Left lung (tissue), 10 donors: Measurements from ENCODE around the gene STK16. TPM values are rescaled to one million over a fixed set of nuclear protein-coding genes. Genes with fewer than 3 reads are reported as not detected.
A peak's percentile ranks its signal among the peaks of the same experiment; 100 is the strongest.
"Not testable (repeated sequence)": the region's sequence is repeated elsewhere in the genome, so short reads cannot be mapped to it uniquely, and the experiment has no call there.

ENCODE experiments used
- ATAC-seq: fragments of 200-7000 bp; cut with Tn5 transposase; one replicate; pipeline ENCODE4 v1.9.1; 2020; ENCODE audit warnings: moderate library complexity
- DNase-seq, 4 donors: peaks; one replicate each; pipeline ENCODE4 v3.0.0-alpha.2; 2013 to 2020
- H3K27ac ChIP-seq, 2 donors: fragments of 200-600 bp; sonication (generic) in 1 of 2; one replicate each; pipeline versions ENCODE4 v1.5.0 to v1.8.0; 2020 to 2021
- H3K27me3 ChIP-seq, 2 donors: fragments of 200-600 bp; sonication (generic) in 1 of 2; one replicate each; pipeline versions ENCODE4 v1.5.0 to v1.8.0; 2020 to 2021
- H3K36me3 ChIP-seq, 2 donors: fragments of 200-600 bp; sonication (generic) in 1 of 2; one replicate each; pipeline versions ENCODE4 v1.5.0 to v1.8.0; 2020 to 2021
- H3K4me1 ChIP-seq, 2 donors: fragments of 200-600 bp; one replicate each; pipeline ENCODE4 v1.8.0; 2021
- H3K4me3 ChIP-seq, 2 donors: fragments of 200-600 bp; sonication (generic) in 1 of 2; one replicate each; pipeline versions ENCODE4 v1.5.0 to v1.8.0; 2020 to 2021; ENCODE audit warnings: mild to moderate bottlenecking in 1 of 2
- H3K9me3 ChIP-seq, 2 donors: fragments of 200-600 bp; sonication (generic) in 1 of 2; one replicate each; pipeline versions ENCODE4 v1.5.0 to v1.8.0; 2020 to 2021
- intact Hi-C, 2 donors: fragments of 100-400 bp; cut with DNase I; formaldehyde crosslinking; loops; one replicate each; pipeline versions ENCODE4 v1.11.2 to v1.14.2; 2022
- polyA plus RNA-seq, 6 donors: library from polyadenylated mRNA; unstranded; fragments of 120-200 nt; gene quantifications; one replicate each; pipeline ENCODE4 v1.2.1, GENCODE V29; 2013; ENCODE audit not compliant: insufficient read length in 6 of 6
- total RNA-seq, 2 donors: library from RNA; stranded (reverse); fragmentation: NEBNext Ultra II Directional; extraction: Animal tissue kit (Norgen Biotek cat#: 25700); gene quantifications; one replicate each; pipeline ENCODE4 v1.2.1, GENCODE V29; 2021
- TF ChIP-seq, protein P1 (sequence below), 2 donors: fragments of 200-600 bp; sonication (generic) in 1 of 2; IDR thresholded peaks; one replicate each; pipeline versions ENCODE4 v1.5.0 to v1.8.0; 2021; ENCODE audit warnings: antibody characterized with exemption in 2 of 2
- donor health status: DM: no; HTN: yes; CAD: no.
- donor health status: DM: no; HTN: no; CAD: no.

Gene STK16
- total and polyA plus RNA-seq, 8 donors: 23.9 to 35.6 (median 33.1) TPM

DNA sequence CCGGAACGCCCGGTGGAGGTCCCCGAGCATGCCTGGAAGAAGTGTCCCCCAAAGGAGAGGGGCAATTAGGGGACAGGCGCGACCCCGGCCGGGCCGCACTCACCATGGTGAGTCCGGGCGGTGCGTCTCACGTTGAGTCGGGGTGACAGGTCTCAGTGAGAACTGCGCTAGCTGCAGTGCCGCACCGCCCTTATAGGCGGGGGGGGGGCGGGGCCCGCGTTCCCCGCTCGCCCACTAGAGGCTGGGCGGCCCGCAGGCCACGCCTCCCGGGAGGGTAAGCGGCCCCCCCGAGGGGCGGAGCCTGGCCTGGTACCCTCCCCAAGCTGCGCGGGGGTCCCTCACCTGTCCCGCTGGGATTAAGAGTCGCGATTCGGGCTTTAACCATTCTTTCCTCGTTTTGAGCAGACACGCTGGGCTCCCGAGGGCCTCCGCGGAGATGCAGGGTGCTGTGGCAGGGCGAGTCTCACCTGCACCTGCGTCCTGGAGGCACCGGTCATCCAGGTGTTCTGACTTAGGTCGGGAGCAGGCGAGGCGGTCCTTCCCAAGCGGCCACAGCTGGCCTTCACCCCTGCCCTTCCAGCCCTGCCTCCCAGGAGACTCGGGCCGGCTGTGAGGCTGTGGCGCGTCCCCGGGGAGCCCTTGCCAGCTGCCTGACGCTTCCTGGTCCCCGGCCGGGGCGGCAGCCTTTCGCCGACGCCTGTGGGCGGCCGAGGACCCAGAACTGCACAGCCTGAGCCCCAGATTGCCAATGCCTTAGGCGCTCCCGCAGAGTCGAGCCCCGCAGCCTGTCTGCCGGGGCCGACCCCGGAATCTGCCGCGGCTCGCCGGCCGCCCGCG lies 8.7 kb downstream of the STK16 start, which contains the start of gene TUBA4A:
TSS of gene TUBA4A (minus strand) at position 166 of the 837 bp plus-strand sequence. CDS start at position 106, 60 bp downstream.
- Histone ChIP-seq H3K4me1 (peaks cover 16 to 54% of the 10 kb centered on the region in 2 donors), H3K4me3 (peak within 1 kb of the TSS; percentile 54 to 69), H3K27me3 (peaks cover 0 to 26% of the 10 kb centered on the region in 2 donors), H3K27ac (peak within 1 kb of the TSS; percentile 79 to 97), H3K36me3 (peaks cover 0 to 14% of the 10 kb centered on the region in 2 donors), H3K9me3 (no peaks in the 10 kb centered on the region)
- intact Hi-C loops: no loop called here
- TF ChIP-seq, protein P1, sequence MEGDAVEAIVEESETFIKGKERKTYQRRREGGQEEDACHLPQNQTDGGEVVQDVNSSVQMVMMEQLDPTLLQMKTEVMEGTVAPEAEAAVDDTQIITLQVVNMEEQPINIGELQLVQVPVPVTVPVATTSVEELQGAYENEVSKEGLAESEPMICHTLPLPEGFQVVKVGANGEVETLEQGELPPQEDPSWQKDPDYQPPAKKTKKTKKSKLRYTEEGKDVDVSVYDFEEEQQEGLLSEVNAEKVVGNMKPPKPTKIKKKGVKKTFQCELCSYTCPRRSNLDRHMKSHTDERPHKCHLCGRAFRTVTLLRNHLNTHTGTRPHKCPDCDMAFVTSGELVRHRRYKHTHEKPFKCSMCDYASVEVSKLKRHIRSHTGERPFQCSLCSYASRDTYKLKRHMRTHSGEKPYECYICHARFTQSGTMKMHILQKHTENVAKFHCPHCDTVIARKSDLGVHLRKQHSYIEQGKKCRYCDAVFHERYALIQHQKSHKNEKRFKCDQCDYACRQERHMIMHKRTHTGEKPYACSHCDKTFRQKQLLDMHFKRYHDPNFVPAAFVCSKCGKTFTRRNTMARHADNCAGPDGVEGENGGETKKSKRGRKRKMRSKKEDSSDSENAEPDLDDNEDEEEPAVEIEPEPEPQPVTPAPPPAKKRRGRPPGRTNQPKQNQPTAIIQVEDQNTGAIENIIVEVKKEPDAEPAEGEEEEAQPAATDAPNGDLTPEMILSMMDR (IDR thresholded peaks at IDR 0.05): peak in 1 of 2 donors; percentile 32
- ATAC-seq (peak; percentile 89), DNase-seq (peak in 3 of 4 donors; percentile 79 to 97 (median 88))

DNA sequence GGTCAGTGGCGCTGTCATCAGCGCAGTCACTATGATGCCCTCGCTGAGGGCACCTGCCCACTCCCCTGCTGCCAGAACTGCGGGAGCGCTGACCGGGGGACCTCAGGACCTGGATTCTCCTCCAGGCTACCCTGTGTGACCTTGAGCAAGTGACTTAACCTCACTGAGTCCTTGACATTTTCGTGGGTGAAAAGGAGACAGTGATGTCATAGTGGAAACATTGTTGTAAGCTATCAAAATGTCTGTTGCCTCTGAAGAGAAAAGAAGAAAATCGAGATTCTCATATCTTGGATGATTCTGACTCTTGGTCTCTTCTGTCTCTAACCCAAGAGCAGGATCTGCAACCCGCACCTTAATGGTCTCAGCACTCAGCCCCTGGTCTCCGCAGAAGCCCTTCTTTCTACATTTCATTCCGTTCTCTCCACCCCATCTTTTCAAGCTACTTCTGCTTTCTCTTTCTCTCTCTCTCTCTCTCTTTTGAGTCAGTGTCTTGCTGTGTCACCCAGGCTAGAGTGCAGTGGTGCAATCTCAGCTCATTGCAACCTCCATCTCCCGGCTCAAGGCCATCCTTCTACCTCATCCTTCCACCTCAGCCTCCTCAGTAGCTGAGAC lies 9.4 kb downstream of the STK16 start:
- Histone ChIP-seq H3K36me3 (peaks cover 0 to 12% of the 10 kb centered on the region in 2 donors), H3K27me3 (peaks cover 0 to 33% of the 10 kb centered on the region in 2 donors), H3K4me1 (peaks cover 10 to 46% of the 10 kb centered on the region in 2 donors), H3K9me3 (no peaks in the 10 kb centered on the region), H3K4me3 (peak overlapping the region; percentile 54 to 69), H3K27ac (peak overlapping the region; percentile 79 to 97)
- ATAC-seq (peak; percentile 5), DNase-seq (peak in 1 of 4 donors; percentile 44)
- TF ChIP-seq, protein P1 (IDR thresholded peaks at IDR 0.05): no peak
- intact Hi-C loops: no loop called here

DNA sequence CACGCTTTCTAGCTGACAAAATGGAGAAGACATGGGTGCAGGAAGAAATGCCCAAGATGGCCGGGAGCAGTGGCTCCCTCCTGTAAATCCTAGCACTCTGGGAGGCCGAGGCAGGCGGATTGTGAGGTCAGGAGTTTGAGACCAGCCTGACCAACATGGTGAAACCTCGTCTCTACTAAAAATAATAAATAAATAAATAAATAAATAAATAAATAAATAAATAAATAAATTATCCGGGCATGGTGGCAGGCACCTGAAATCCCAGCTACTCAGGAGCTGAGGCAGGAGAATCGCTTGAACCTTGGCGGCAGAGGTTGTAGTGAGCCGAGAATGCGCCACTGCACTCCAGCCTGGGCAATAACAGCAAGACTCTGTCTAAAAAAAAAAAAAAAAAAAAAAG lies 13.7 kb downstream of the STK16 start:
- peaks cover 0 to 14% of the 10 kb centered on the region in 2 donors for H3K4me1 ChIP-seq
- peaks cover 0 to 43% of the 10 kb centered on the region in 2 donors for H3K27me3 ChIP-seq
- intact Hi-C loops, ATAC-seq, H3K27ac ChIP-seq, DNase-seq, H3K36me3 ChIP-seq, H3K4me3 ChIP-seq, H3K9me3 ChIP-seq: not testable (repeated sequence)

DNA sequence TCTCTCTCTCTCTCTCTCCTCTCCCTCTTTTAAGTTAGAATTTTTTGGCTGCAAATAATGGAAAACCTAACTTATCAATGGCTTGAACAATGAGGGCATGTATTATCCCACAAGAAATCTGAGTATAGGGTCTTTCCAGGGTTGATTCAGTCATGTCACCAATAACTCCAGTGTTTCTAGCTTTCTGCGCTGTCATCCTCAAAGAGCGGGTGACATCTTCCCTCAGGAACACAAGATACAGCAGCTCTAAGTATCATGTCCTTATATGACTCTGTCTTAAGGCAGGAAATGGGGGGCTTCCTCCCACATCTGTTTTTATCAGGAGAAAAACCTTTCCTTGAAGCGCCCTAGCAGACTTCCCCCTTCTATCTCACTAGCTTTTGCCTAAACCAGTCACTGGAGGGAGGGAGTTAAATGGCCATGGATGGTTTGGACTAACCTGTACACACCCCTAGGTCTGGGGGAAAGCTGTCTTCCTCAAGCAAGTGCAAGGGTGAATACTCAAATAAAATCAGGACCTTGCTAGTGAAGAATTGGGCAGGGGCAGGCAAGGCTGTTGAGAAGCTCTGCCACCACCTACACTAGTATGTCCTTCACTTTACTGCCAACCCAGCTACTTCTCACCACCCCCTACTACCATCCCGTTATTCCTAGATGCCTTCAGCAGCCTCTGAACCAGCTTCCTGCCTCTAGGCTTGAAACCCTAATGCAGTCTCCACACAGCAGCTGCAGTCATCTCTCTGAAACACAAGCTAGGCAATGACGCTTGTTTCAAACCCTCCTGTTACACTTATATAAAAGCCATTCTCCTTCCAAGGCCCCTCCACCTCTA lies 16.0 kb downstream of the STK16 start:
- H3K36me3 ChIP-seq: no peaks in the 10 kb centered on the region
- no peak overlapping the region for H3K4me3 ChIP-seq
- H3K9me3 ChIP-seq: no peaks in the 10 kb centered on the region
- H3K27me3 ChIP-seq: peaks cover 0 to 36% of the 10 kb centered on the region in 2 donors
- DNase-seq (no peak), ATAC-seq (no peak)
- TF ChIP-seq, protein P1 (IDR thresholded peaks at IDR 0.05): no peak
- no peaks in the 10 kb centered on the region for H3K4me1 ChIP-seq
- H3K27ac ChIP-seq: no peak overlapping the region
- intact Hi-C loops: no loop called here

DNA sequence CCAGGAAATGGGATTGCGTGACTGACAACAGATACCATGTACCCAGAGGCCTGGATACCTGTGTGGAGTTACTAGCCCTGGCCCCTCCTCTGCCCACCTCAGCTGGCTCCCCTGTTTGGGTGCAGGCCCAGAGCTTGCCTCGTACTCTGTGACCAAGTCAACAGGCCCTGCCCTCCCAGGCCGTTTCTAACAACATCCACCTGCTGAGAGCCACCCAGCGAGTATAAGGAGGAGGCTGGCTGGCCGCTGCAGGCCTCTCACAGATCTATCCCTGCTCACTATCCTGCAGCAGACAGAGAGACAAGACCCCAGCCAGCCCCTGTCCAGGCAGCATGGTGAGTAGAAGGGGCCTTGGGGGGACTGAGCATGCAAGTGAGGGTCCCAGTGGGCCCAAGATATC lies 21.0 kb downstream of the STK16 start:
- H3K9me3 ChIP-seq: no peaks in the 10 kb centered on the region
- H3K4me3 ChIP-seq: no peak overlapping the region
- no peaks in the 10 kb centered on the region for H3K4me1 ChIP-seq
- intact Hi-C loops: no loop called here
- no peak for DNase-seq
- TF ChIP-seq, protein P1 (IDR thresholded peaks at IDR 0.05): no peak
- peaks cover 0 to 5% of the 10 kb centered on the region in 2 donors for H3K27me3 ChIP-seq
- no peak for ATAC-seq
- H3K36me3 ChIP-seq: no peaks in the 10 kb centered on the region
- no peak overlapping the region for H3K27ac ChIP-seq
